Measurements from ENCODE around the gene WIPF1.

Gene WIPF1

DNA sequence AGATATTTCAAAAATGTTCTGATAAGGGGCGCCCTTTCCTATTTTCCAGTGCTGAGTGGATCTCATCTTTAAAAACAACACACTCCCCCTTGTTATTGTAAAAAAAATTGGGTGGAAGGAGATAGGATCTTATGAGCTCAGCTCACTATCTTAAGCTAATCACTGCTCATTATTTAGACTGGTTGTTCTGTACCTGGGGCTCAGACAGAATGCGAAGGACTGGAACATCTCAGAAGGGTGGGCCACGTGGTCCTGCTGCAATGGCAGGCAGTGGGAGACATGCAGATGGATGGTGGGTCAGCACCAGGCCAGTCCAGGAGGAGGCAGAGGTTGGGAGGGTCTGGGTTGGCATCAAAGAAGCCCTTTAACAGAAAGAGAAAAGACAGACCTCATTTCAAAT lies 62.5 kb downstream of the WIPF1 start:
- TF ChIP-seq CTCF (IDR thresholded peaks at IDR 0.05; ENCODE audit: borderline replicate concordance, insufficient read depth, low read depth, low read length) = no peak

GRCh38 chr2:174529916-174530315 lies 67.7 kb downstream of the WIPF1 start:
- no peak overlapping the region for H3K4me3 ChIP-seq (ENCODE audit: low read depth, low read length)
- TF ChIP-seq CTCF (IDR thresholded peaks at IDR 0.05; ENCODE audit: borderline replicate concordance, insufficient read depth, low read depth, low read length) = no peak

More for the DNA sequence above, 62.5 kb downstream of the WIPF1 start:
- no peak overlapping the region for H3K4me3 ChIP-seq (ENCODE audit: low read depth, low read length)

GRCh38 chr2:174527959-174528358 lies 69.6 kb downstream of the WIPF1 start:
- H3K4me3 ChIP-seq (ENCODE audit: low read depth, low read length) = no peak overlapping the region
- no peak for TF ChIP-seq CTCF (IDR thresholded peaks at IDR 0.05; ENCODE audit: borderline replicate concordance, insufficient read depth, low read depth, low read length)

GRCh38 chr2:174527101-174527721 lies 70.4 kb downstream of the WIPF1 start:
- no peak overlapping the region for H3K4me3 ChIP-seq (ENCODE audit: low read depth, low read length)
- no peak for TF ChIP-seq CTCF (IDR thresholded peaks at IDR 0.05; ENCODE audit: borderline replicate concordance, insufficient read depth, low read depth, low read length)

- no peak overlapping the region for H3K4me3 ChIP-seq (ENCODE audit: low read depth, low read length)
- no peak for TF ChIP-seq CTCF (IDR thresholded peaks at IDR 0.05; ENCODE audit: borderline replicate concordance, insufficient read depth, low read depth, low read length)
Measured at GRCh38 chr2:174524527-174524926, 73.1 kb downstream of the WIPF1 start.

GRCh38 chr2:174522553-174522952 lies 75.1 kb downstream of the WIPF1 start:
- TF ChIP-seq CTCF (IDR thresholded peaks at IDR 0.05; ENCODE audit: borderline replicate concordance, insufficient read depth, low read depth, low read length) = no peak

GRCh38 chr2:174518395-174518794 lies 79.2 kb downstream of the WIPF1 start:
- TF ChIP-seq CTCF (IDR thresholded peaks at IDR 0.05; ENCODE audit: borderline replicate concordance, insufficient read depth, low read depth, low read length) = no peak
- H3K4me3 ChIP-seq (ENCODE audit: low read depth, low read length) = no peak overlapping the region

More at GRCh38 chr2:174522553-174522952, 75.1 kb downstream of the WIPF1 start:
- H3K4me3 ChIP-seq (ENCODE audit: low read depth, low read length) = no peak overlapping the region
